IMR-90 (cell line): ENCODE measurements around the gene EMID1. TPM values are rescaled to one million over a fixed set of nuclear protein-coding genes. Genes with fewer than 3 reads are reported as not detected.

Source experiments
- ATAC-seq: fragments of 200-7000 bp; cut with Tn5 transposase; 2 replicates; pipeline ENCODE4 v1.9.1; 2020; ENCODE audit warnings: low read depth, mild to moderate bottlenecking, moderate library complexity
- BruUV-seq: library from RNA; stranded (reverse); fragments of 400-500 nt; replicated peaks from 2 replicates; lab custom pipeline; 2021; lab: Mats Ljungman, UMichigan
- CTCF ChIA-PET: fragments of 300-600 bp; formaldehyde crosslinking; extraction: SDS; loops from one replicate; lab custom pipeline; 2021; ENCODE audit warnings: antibody characterized with exemption; lab: Yijun Ruan, JAX
- POLR2A ChIA-PET: fragments of 300-600 bp; sonication (Branson Sonifier 250); formaldehyde crosslinking; loops from one replicate; lab custom pipeline; 2022; ENCODE audit warnings: antibody characterized with exemption; ENCODE audit not compliant: unreplicated experiment; lab: Charles Lee
- DNase-seq: peaks from one replicate; pipeline ENCODE4 v3.0.0; 2013
- H2AFZ ChIP-seq: replicated peaks from 2 replicates; pipeline ENCODE3; 2013; ENCODE audit warnings: low read length, mild to moderate bottlenecking; ENCODE audit not compliant: poor library complexity
- H2AK5ac ChIP-seq: 2 replicates; pipeline ENCODE4 v1.6.1; 2013; ENCODE audit warnings: low read depth, low read length, inconsistent platforms
- H2AK9ac ChIP-seq: replicated peaks from 2 replicates; pipeline ENCODE3; 2013; ENCODE audit warnings: mild to moderate bottlenecking, low read depth, low read length, moderate library complexity; ENCODE audit not compliant: poor library complexity
- H2BK120ac ChIP-seq: 2 replicates; pipeline ENCODE4 v1.6.1; 2013; ENCODE audit warnings: low read depth, low read length, inconsistent platforms
- H2BK15ac ChIP-seq: 3 replicates; pipeline ENCODE4 v1.6.1; 2013; ENCODE audit warnings: low read depth, low read length, inconsistent platforms
- H2BK20ac ChIP-seq: 2 replicates; pipeline ENCODE4 v1.6.1; 2013; ENCODE audit warnings: low read depth, mild to moderate bottlenecking, inconsistent platforms, low read length, moderate library complexity
- H2BK5ac ChIP-seq: 2 replicates; pipeline ENCODE4 v1.6.1; 2013; ENCODE audit warnings: mild to moderate bottlenecking, low read depth, low read length, inconsistent platforms; ENCODE audit not compliant: poor library complexity, severe bottlenecking
- H3K14ac ChIP-seq: replicated peaks from 2 replicates; pipeline ENCODE4 v1.6.1; 2013; ENCODE audit warnings: low read depth, low read length, inconsistent platforms
- H3K18ac ChIP-seq: 2 replicates; pipeline ENCODE4 v1.6.1; 2013; ENCODE audit warnings: low read depth, low read length, control low read depth
- H3K23ac ChIP-seq: 2 replicates; pipeline ENCODE4 v1.6.1; 2013; ENCODE audit warnings: low read depth, low read length, inconsistent platforms
- H3K27ac ChIP-seq: 2 replicates; pipeline ENCODE4 v1.5.1; 2013; ENCODE audit warnings: mild to moderate bottlenecking, control low read depth, low read length; ENCODE audit not compliant: insufficient read depth
- H3K27me3 ChIP-seq: 2 replicates; pipeline ENCODE4 v1.6.1; 2013; ENCODE audit warnings: low read length; ENCODE audit not compliant: control insufficient read depth, insufficient read depth
- H3K36me3 ChIP-seq: 2 replicates; pipeline ENCODE4 v1.6.1; 2013; ENCODE audit warnings: low read length, mixed read lengths; ENCODE audit not compliant: control insufficient read depth, insufficient read depth
- H3K4ac ChIP-seq: 2 replicates; pipeline ENCODE4 v1.6.1; 2013; ENCODE audit warnings: low read depth, low read length, inconsistent platforms
- H3K4me1 ChIP-seq: 2 replicates; pipeline ENCODE4 v1.6.1; 2013; ENCODE audit warnings: low read length, mixed read lengths; ENCODE audit not compliant: control insufficient read depth, insufficient read depth
- H3K4me2 ChIP-seq: 2 replicates; pipeline ENCODE4 v1.6.1; 2013; ENCODE audit warnings: low read depth, mild to moderate bottlenecking, control low read depth, low read length, moderate library complexity
- H3K4me3 ChIP-seq: 2 replicates; pipeline ENCODE4 v1.5.1; 2013; ENCODE audit warnings: low read depth, mild to moderate bottlenecking, control low read depth, low read length, moderate library complexity; ENCODE audit not compliant: insufficient read depth
- H3K56ac ChIP-seq: 2 replicates; pipeline ENCODE4 v1.6.1; 2013; ENCODE audit warnings: low read length, inconsistent platforms; ENCODE audit not compliant: insufficient read depth; ENCODE audit errors: extremely low read depth
- H3K79me1 ChIP-seq, 2 experiments: 2 replicates each; pipeline ENCODE4 v1.6.1; 2013; ENCODE audit warnings: low read length in 2 of 2, inconsistent platforms in 1 of 2, low read depth in 1 of 2
- H3K9ac ChIP-seq: 2 replicates; pipeline ENCODE4 v1.6.1; 2013; ENCODE audit warnings: low read depth, low read length, control low read depth
- H3K9me1 ChIP-seq: 2 replicates; pipeline ENCODE4 v1.6.1; 2013; ENCODE audit warnings: low read length, inconsistent platforms; ENCODE audit not compliant: insufficient read depth
- H3K9me3 ChIP-seq: 2 replicates; pipeline ENCODE4 v1.6.1; 2013; ENCODE audit warnings: low read length; ENCODE audit not compliant: control insufficient read depth, insufficient read depth
- H4K20me1 ChIP-seq: 2 replicates; pipeline ENCODE4 v1.6.1; 2013; ENCODE audit warnings: low read length, inconsistent platforms; ENCODE audit not compliant: insufficient read depth
- H4K5ac ChIP-seq: 2 replicates; pipeline ENCODE4 v1.6.1; 2013; ENCODE audit warnings: mild to moderate bottlenecking, low read depth, low read length, control low read depth
- H4K8ac ChIP-seq, 2 experiments: 2 replicates each; pipeline ENCODE4 v1.6.1; 2013; ENCODE audit warnings: low read depth in 2 of 2, low read length in 2 of 2, control low read depth in 1 of 2, inconsistent platforms in 1 of 2
- H4K91ac ChIP-seq: 2 replicates; pipeline ENCODE4 v1.6.1; 2013; ENCODE audit warnings: low read depth, low read length, inconsistent platforms; ENCODE audit not compliant: insufficient read depth
- BHLHE40 ChIP-seq: fragments of 150-350 bp; IDR thresholded peaks from 2 replicates; pipeline ENCODE4 v1.6.1; 2016; ENCODE audit warnings: mild to moderate bottlenecking, low read depth, low read length
- CEBPB ChIP-seq: IDR thresholded peaks from 2 replicates; pipeline ENCODE4 v1.6.1; 2012; ENCODE audit warnings: low read depth, low read length, improper control_type of control experiment
- CHD1 ChIP-seq: IDR thresholded peaks from 2 replicates; pipeline ENCODE4 v1.6.1; 2012; ENCODE audit warnings: low read depth, low read length, improper control_type of control experiment
- FOS ChIP-seq: fragments of 150-350 bp; IDR thresholded peaks from 2 replicates; pipeline ENCODE4 v1.6.1; 2016; ENCODE audit warnings: low read depth, low read length
- MAFK ChIP-seq: IDR thresholded peaks from 2 replicates; pipeline ENCODE4 v1.6.1; 2012; ENCODE audit warnings: low read depth, low read length, improper control_type of control experiment
- MAZ ChIP-seq: IDR thresholded peaks from 2 replicates; pipeline ENCODE4 v1.6.1; 2012; ENCODE audit warnings: low read depth, mild to moderate bottlenecking, low read length, improper control_type of control experiment, moderate library complexity, borderline replicate concordance
- MXI1 ChIP-seq: IDR thresholded peaks from 2 replicates; pipeline ENCODE4 v1.6.1; 2012; ENCODE audit warnings: low read depth, mild to moderate bottlenecking, low read length, moderate library complexity, borderline replicate concordance
- NFE2L2 ChIP-seq: fragments of 150-350 bp; IDR thresholded peaks from 2 replicates; pipeline ENCODE4 v1.6.1; 2016; ENCODE audit warnings: low read depth, mild to moderate bottlenecking, low read length
- POLR2A ChIP-seq: IDR thresholded peaks from 2 replicates; pipeline ENCODE4 v1.6.1; 2012; ENCODE audit warnings: mild to moderate bottlenecking, low read depth, low read length
- RAD21 ChIP-seq: IDR thresholded peaks from 2 replicates; pipeline ENCODE4 v1.6.1; 2012; ENCODE audit warnings: low read length, improper control_type of control experiment
- RCOR1 ChIP-seq: IDR thresholded peaks from 2 replicates; pipeline ENCODE4 v1.6.1; 2012; ENCODE audit warnings: mild to moderate bottlenecking, low read length, improper control_type of control experiment; ENCODE audit not compliant: insufficient replicate concordance
- RFX5 ChIP-seq: IDR thresholded peaks from 2 replicates; pipeline ENCODE4 v1.8.0; 2012; ENCODE audit warnings: low read depth, mild to moderate bottlenecking, low read length, moderate library complexity
- SMC3 ChIP-seq: fragments of 150-350 bp; IDR thresholded peaks from 2 replicates; pipeline ENCODE4 v1.6.1; 2016; ENCODE audit warnings: low read depth, mild to moderate bottlenecking, antibody characterized with exemption, low read length, moderate library complexity
- WGBS, 2 experiments: methylation state at CpG; one replicate each; pipeline versions ENCODE4 v1.1.5 to v1.1.7; 2013; ENCODE audit warnings: missing lambda C conversion rate in 2 of 2; ENCODE audit not compliant: insufficient read length in 1 of 2; ENCODE audit errors: extremely low coverage in 2 of 2; 5-methylcytosine and 5-hydroxymethylcytosine counted together
- dilution Hi-C: fragments of 300-500 bp; cut with HindIII; formaldehyde crosslinking; loops from one replicate; pipeline ENCODE4 v1.14.3; 2018; ENCODE audit warnings: low sequenced_read_pairs; ENCODE audit not compliant: unreplicated experiment
- in situ Hi-C: fragments of 300-500 bp; cut with MboI; formaldehyde crosslinking; loops from 3 replicates; pipeline ENCODE4 v1.14.3; 2019; ENCODE audit warnings: low sequenced_read_pairs, inconsistent platforms, mixed read lengths
- intact Hi-C: fragments of 100-400 bp; cut with micrococcal nuclease; formaldehyde crosslinking; loops from 2 replicates; pipeline ENCODE4 v1.10.0; 2022
- polyA plus RNA-seq, 3 experiments: library from polyadenylated mRNA; depleted of rRNA; stranded (reverse); fragments of >200 nt; gene quantifications; 2 replicates each; pipeline ENCODE4 v1.2.3, GENCODE V29; 2012; ENCODE audit warnings: low replicate concordance in 1 of 3
- total RNA-seq: library from RNA; depleted of rRNA; stranded (reverse); fragments of >200 nt; gene quantifications from 2 replicates; pipeline ENCODE4 v1.2.3, GENCODE V29; 2012
- TF ChIP-seq, protein P1 (sequence below): fragments of 150-350 bp; IDR thresholded peaks from 2 replicates; pipeline ENCODE4 v1.6.1; 2016; ENCODE audit warnings: low read depth, mild to moderate bottlenecking, low read length, moderate library complexity, borderline replicate concordance
- TF ChIP-seq, protein P2 (sequence below): conservative IDR thresholded peaks from 2 replicates; pipeline ENCODE4 v1.5.1; 2012; ENCODE audit warnings: mild to moderate bottlenecking, low read depth, low read length, improper control_type of control experiment
- TF ChIP-seq, protein P3 (sequence below): fragments of 150-350 bp; IDR thresholded peaks from 2 replicates; pipeline ENCODE4 v1.6.1; 2017; ENCODE audit warnings: mild to moderate bottlenecking, antibody characterized with exemption, low read length, low read depth

EMID1 gene
- total and polyA plus RNA-seq, 2 of the 4 experiments (the other 2 are of a cell fraction) = 0.54 to 1.3 TPM

DNA sequence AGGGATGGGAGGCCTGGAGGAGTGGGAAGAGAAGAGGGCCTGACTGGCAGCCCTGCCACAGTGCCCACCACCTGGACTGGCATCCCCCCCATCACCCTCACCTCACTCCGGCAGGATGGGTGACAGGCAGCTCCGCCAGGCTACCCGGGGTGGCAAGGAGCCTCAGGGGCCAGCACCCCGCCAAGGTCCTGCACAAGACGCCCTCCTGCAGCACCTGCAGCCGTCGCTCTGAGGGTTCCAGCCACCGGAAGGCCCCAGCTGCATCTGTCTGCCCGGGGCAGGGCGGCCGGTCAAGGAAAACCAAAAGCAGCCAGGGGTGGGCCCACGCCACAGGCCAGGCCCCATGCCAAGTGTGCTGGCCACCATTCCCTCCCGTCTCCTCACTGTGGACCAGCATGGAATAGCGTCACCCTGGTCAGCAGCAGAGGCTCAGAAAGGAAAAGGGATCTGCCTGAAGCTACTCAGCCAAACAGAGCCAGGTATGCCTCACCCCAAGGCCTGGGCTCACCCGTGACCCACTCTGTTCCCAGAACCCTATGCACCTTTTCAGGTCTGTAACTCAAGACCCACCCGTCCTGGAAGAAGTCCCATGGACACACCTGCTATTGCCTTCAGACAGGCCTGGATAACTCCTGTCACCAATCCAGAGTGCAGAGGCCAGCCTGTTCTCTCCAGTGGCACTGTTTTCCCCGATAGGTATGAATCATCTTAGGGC lies 55.1 kb downstream of the EMID1 start:
- H3K23ac ChIP-seq = no peak overlapping the region
- H3K36me3 ChIP-seq = peaks cover 22% of the 10 kb centered on the region
- CTCF ChIA-PET = no interaction called here
- no peaks in the 10 kb centered on the region for H4K20me1 ChIP-seq
- H3K79me1 ChIP-seq = peaks cover 0 to 3% of the 10 kb centered on the region in 2 experiments; a peak in 3 of 4 replicates
- peak overlapping the region; percentile 28 for H2AK9ac ChIP-seq
- H4K5ac ChIP-seq = no peak overlapping the region
- no peak overlapping the region for H2AFZ ChIP-seq
- no peak overlapping the region for H4K91ac ChIP-seq
- no peak overlapping the region for H3K14ac ChIP-seq
- TF ChIP-seq, protein P1, sequence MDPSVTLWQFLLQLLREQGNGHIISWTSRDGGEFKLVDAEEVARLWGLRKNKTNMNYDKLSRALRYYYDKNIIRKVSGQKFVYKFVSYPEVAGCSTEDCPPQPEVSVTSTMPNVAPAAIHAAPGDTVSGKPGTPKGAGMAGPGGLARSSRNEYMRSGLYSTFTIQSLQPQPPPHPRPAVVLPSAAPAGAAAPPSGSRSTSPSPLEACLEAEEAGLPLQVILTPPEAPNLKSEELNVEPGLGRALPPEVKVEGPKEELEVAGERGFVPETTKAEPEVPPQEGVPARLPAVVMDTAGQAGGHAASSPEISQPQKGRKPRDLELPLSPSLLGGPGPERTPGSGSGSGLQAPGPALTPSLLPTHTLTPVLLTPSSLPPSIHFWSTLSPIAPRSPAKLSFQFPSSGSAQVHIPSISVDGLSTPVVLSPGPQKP = no peak
- TF ChIP-seq FOS = no peak
- no peak for TF ChIP-seq CHD1
- TF ChIP-seq NFE2L2 = no peak
- TF ChIP-seq RFX5 = no peak
- TF ChIP-seq, protein P2, sequence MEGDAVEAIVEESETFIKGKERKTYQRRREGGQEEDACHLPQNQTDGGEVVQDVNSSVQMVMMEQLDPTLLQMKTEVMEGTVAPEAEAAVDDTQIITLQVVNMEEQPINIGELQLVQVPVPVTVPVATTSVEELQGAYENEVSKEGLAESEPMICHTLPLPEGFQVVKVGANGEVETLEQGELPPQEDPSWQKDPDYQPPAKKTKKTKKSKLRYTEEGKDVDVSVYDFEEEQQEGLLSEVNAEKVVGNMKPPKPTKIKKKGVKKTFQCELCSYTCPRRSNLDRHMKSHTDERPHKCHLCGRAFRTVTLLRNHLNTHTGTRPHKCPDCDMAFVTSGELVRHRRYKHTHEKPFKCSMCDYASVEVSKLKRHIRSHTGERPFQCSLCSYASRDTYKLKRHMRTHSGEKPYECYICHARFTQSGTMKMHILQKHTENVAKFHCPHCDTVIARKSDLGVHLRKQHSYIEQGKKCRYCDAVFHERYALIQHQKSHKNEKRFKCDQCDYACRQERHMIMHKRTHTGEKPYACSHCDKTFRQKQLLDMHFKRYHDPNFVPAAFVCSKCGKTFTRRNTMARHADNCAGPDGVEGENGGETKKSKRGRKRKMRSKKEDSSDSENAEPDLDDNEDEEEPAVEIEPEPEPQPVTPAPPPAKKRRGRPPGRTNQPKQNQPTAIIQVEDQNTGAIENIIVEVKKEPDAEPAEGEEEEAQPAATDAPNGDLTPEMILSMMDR = no peak
- TF ChIP-seq MXI1 = no peak
- TF ChIP-seq MAFK = no peak
- TF ChIP-seq, protein P3, sequence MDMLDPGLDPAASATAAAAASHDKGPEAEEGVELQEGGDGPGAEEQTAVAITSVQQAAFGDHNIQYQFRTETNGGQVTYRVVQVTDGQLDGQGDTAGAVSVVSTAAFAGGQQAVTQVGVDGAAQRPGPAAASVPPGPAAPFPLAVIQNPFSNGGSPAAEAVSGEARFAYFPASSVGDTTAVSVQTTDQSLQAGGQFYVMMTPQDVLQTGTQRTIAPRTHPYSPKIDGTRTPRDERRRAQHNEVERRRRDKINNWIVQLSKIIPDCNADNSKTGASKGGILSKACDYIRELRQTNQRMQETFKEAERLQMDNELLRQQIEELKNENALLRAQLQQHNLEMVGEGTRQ = no peak
- no peak for TF ChIP-seq RCOR1
- TF ChIP-seq BHLHE40 = no peak
- no peak for TF ChIP-seq POLR2A
- TF ChIP-seq CEBPB = no peak
- no peak for TF ChIP-seq RAD21
- TF ChIP-seq SMC3 = no peak
- TF ChIP-seq MAZ = no peak
- no peak for DNase-seq
- 90% methylated on average over 13 of the region's 17 CpGs; no CpG with 5 or more reads in 1 of the 2 experiments for WGBS, 2 experiments
- intact Hi-C loops = no loop called here
- H3K4me2 ChIP-seq = no peak overlapping the region
- H3K18ac ChIP-seq = no peak overlapping the region
- ATAC-seq = no peak
- H3K4ac ChIP-seq = no peak overlapping the region
- no peak overlapping the region for H3K4me3 ChIP-seq
- no peak overlapping the region for H2BK5ac ChIP-seq
- no peak overlapping the region for H2BK15ac ChIP-seq
- no peak overlapping the region for H3K56ac ChIP-seq
- H3K9ac ChIP-seq = no peak overlapping the region
- H2AK5ac ChIP-seq = no peak overlapping the region
- H3K27ac ChIP-seq = no peak overlapping the region
- H3K4me1 ChIP-seq = no peaks in the 10 kb centered on the region
- POLR2A ChIA-PET = no interaction called here
- in situ Hi-C loops = no loop called here
- no peaks in the 10 kb centered on the region for H3K27me3 ChIP-seq
- H3K9me3 ChIP-seq = no peaks in the 10 kb centered on the region
- no peak overlapping the region for H2BK20ac ChIP-seq
- H4K8ac ChIP-seq = no peak overlapping the region
- 0 out of 2 replicates have a peak, but pooled peaks cover 2% of the 10 kb centered on the region for H3K9me1 ChIP-seq
- dilution Hi-C loops = no loop called here
- H2BK120ac ChIP-seq = no peak overlapping the region
- no TSS peak for BruUV-seq
